Epidermal melanocyte (primary cell): ENCODE results near the gene VANGL1.
"Not testable (repeated sequence)": the region's sequence is repeated elsewhere in the genome, so short reads cannot be mapped to it uniquely, and the experiment has no call there.

Experiments
- DNase-seq: peaks from one replicate; pipeline ENCODE4 v3.0.0; 2011; ENCODE audit warnings: low spot score; ENCODE audit not compliant: insufficient read length

The VANGL1 gene

GRCh38 chr1:115641762-115642167 lies at the start of gene VANGL1:
TSS of gene VANGL1 (plus strand) at chr1:115641970. CDS start at chr1:115651414, 9,444 bp downstream.
- DNase-seq: peak; percentile 70

- DNase-seq: no peak
These were observed 49.5 kb upstream of the VANGL1 start for GRCh38 chr1:115592264-115592663.

GRCh38 chr1:115593365-115594259 lies 48.2 kb upstream of the VANGL1 start:
- DNase-seq: no peak

- no peak for DNase-seq
These were observed 47.2 kb upstream of the VANGL1 start for GRCh38 chr1:115594600-115594999.

GRCh38 chr1:115595279-115596079 lies 46.3 kb upstream of the VANGL1 start:
- peak; percentile 76 for DNase-seq

- no peak for DNase-seq
These were observed 45.5 kb upstream of the VANGL1 start for GRCh38 chr1:115596080-115596780.

GRCh38 chr1:115604508-115604907 lies 37.3 kb upstream of the VANGL1 start:
- no peak for DNase-seq

GRCh38 chr1:115606305-115606704 lies 35.5 kb upstream of the VANGL1 start:
- no peak for DNase-seq

GRCh38 chr1:115609021-115609420 lies 32.7 kb upstream of the VANGL1 start:
- DNase-seq: no peak

- DNase-seq: no peak
These were observed 28.0 kb upstream of the VANGL1 start for GRCh38 chr1:115613767-115614166.

GRCh38 chr1:115620453-115620852 lies 21.3 kb upstream of the VANGL1 start:
- no peak for DNase-seq

- no peak for DNase-seq
These were observed 20.8 kb upstream of the VANGL1 start for GRCh38 chr1:115620950-115621349.

GRCh38 chr1:115624859-115625258 lies 16.9 kb upstream of the VANGL1 start:
- no peak for DNase-seq

GRCh38 chr1:115630342-115630741 lies 11.4 kb upstream of the VANGL1 start:
- no peak for DNase-seq

- DNase-seq: no peak
These were observed 9.3 kb upstream of the VANGL1 start for GRCh38 chr1:115632251-115633026.

- DNase-seq: not testable (repeated sequence)
These were observed 8.2 kb upstream of the VANGL1 start for GRCh38 chr1:115633606-115634005.

GRCh38 chr1:115637247-115637646 lies 4.5 kb upstream of the VANGL1 start:
- not testable (repeated sequence) for DNase-seq

GRCh38 chr1:115640384-115640783 lies 1.4 kb upstream of the VANGL1 start:
- no peak for DNase-seq

- DNase-seq: no peak
These were observed 650 bp downstream of the VANGL1 start for GRCh38 chr1:115642168-115643072.

GRCh38 chr1:115643225-115643624 lies 1.5 kb downstream of the VANGL1 start:
- no peak for DNase-seq
